ENCODE measurements around the gene RBM33. TPM values are rescaled to one million over a fixed set of nuclear protein-coding genes. Genes with fewer than 3 reads are reported as not detected.

The RBM33 gene
- total and polyA plus RNA-seq, 2 donors: 23.5 to 58.5 TPM

DNA sequence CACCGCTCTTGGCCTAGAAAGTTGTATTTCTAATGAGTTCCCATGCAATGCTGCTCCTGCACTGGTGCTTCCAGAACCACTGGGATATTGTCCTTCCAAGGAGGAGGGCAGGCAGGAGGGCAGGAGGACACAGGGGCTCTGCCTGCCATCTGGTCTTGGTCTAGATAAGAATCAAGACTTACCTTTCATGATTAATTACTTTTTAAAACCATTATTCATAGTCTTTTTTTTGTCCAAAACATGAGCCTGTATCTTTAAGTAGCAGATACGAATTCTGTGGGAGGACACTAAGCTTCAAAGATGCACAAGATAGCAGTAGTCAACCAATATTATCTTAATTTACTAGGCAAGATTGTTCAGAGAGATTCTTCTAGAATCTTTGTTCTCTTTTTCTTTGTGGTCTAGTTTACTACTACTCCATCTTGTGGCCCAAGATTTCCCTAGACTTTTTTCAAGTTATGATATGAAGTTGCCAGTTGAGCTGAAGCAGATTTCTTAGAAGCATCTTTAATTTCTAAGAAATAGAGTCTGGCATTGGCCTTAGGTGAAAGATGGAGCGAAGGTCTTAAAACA, 57.6 kb downstream of the RBM33 start:
- no peaks in the 10 kb centered on the region for H3K9me3 ChIP-seq (ENCODE audit: control insufficient read depth in 2 of 2, insufficient read depth in 1 of 2, low read length in 1 of 2)
- no peaks in the 10 kb centered on the region for H3K27me3 ChIP-seq (ENCODE audit: control insufficient read depth in 2 of 2, insufficient read depth in 1 of 2, low read length in 1 of 2)
- H3K4me1 ChIP-seq (ENCODE audit: control insufficient read depth in 2 of 2, insufficient read depth in 2 of 2, low read length in 2 of 2): no peaks in the 10 kb centered on the region
- H3K4me3 ChIP-seq (ENCODE audit: low read length in 2 of 2): no peak overlapping the region
- WGBS: 96% methylated on average over 3 of the region's 3 CpGs
- peaks cover 45 to 61% of the 10 kb centered on the region in 2 donors for H3K36me3 ChIP-seq (ENCODE audit: control insufficient read depth in 2 of 2, insufficient read depth in 2 of 2, low read length in 1 of 2)
- H3K27ac ChIP-seq (ENCODE audit: low read depth in 1 of 2, low read length in 1 of 2): no peak overlapping the region
- no peak for DNase-seq (ENCODE audit: low read depth in 6 of 9, low spot score in 9 of 9)

GRCh38 chr7:155702616-155703015, 58.2 kb downstream of the RBM33 start:
- no peaks in the 10 kb centered on the region for H3K9me3 ChIP-seq (ENCODE audit: control insufficient read depth in 2 of 2, insufficient read depth in 1 of 2, low read length in 1 of 2)
- H3K27ac ChIP-seq (ENCODE audit: low read depth in 1 of 2, low read length in 1 of 2): no peak overlapping the region
- H3K36me3 ChIP-seq (ENCODE audit: control insufficient read depth in 2 of 2, insufficient read depth in 2 of 2, low read length in 1 of 2): peaks cover 46 to 66% of the 10 kb centered on the region in 2 donors
- no peak for DNase-seq (ENCODE audit: low read depth in 6 of 9, low spot score in 9 of 9)
- H3K4me1 ChIP-seq (ENCODE audit: control insufficient read depth in 2 of 2, insufficient read depth in 2 of 2, low read length in 2 of 2): no peaks in the 10 kb centered on the region
- H3K27me3 ChIP-seq (ENCODE audit: control insufficient read depth in 2 of 2, insufficient read depth in 1 of 2, low read length in 1 of 2): no peaks in the 10 kb centered on the region
- H3K4me3 ChIP-seq (ENCODE audit: low read length in 2 of 2): no peak overlapping the region
- 100% methylated on average over 1 of the region's 1 CpG for WGBS

DNA sequence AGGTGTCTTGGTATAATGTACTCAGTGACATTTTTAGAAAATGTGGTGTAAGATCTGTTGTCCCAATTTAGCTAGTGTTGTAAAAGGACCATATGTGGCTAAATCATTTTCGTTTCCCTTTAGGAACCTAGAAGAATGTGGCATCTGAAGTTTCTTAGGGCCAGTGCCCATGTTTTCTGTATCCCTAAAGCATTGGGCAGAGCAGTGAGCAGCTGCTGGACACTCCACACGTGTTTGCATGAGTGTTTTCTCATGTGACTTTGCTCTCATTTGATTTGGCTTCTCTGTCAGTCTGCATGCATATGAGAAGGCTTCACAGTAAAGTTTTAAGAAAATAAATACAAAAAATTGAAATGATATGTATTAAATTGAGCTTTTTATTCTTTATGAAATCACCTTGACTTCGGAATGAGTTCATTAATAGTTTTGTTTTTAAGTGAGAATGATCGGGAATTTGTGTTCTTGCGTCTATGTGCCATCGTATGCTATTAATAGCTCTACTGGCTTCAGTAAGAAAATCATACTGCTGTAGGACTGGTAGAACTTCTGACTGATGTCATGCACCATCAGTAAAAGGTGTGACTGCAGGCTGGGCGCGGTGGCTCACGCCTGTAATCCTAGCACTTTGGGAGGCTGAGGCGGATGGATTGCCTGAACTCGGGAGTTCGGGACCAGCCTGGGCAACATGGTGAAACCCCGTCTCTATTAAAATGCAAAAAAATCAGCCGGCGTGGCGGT, 61.3 kb downstream of the RBM33 start:
- Histone ChIP-seq H3K4me3 (ENCODE audit: low read length in 2 of 2) (no peak overlapping the region), H3K27ac (ENCODE audit: low read depth in 1 of 2, low read length in 1 of 2) (no peak overlapping the region), H3K4me1 (ENCODE audit: control insufficient read depth in 2 of 2, insufficient read depth in 2 of 2, low read length in 2 of 2) (no peaks in the 10 kb centered on the region), H3K9me3 (ENCODE audit: control insufficient read depth in 2 of 2, insufficient read depth in 1 of 2, low read length in 1 of 2) (no peaks in the 10 kb centered on the region), H3K27me3 (ENCODE audit: control insufficient read depth in 2 of 2, insufficient read depth in 1 of 2, low read length in 1 of 2) (no peaks in the 10 kb centered on the region), H3K36me3 (ENCODE audit: control insufficient read depth in 2 of 2, insufficient read depth in 2 of 2, low read length in 1 of 2) (peaks cover 62 to 86% of the 10 kb centered on the region in 2 donors)
- 98% methylated on average over 16 of the region's 16 CpGs for WGBS
- DNase-seq (ENCODE audit: low read depth in 6 of 9, low spot score in 9 of 9): no peak

- Histone ChIP-seq H3K9me3 (ENCODE audit: control insufficient read depth in 2 of 2, insufficient read depth in 1 of 2, low read length in 1 of 2) (no peaks in the 10 kb centered on the region), H3K27ac (ENCODE audit: low read depth in 1 of 2, low read length in 1 of 2) (no peak overlapping the region), H3K4me1 (ENCODE audit: control insufficient read depth in 2 of 2, insufficient read depth in 2 of 2, low read length in 2 of 2) (no peaks in the 10 kb centered on the region), H3K4me3 (ENCODE audit: low read length in 2 of 2) (no peak overlapping the region), H3K27me3 (ENCODE audit: control insufficient read depth in 2 of 2, insufficient read depth in 1 of 2, low read length in 1 of 2) (no peaks in the 10 kb centered on the region), H3K36me3 (ENCODE audit: control insufficient read depth in 2 of 2, insufficient read depth in 2 of 2, low read length in 1 of 2) (peaks cover 62 to 86% of the 10 kb centered on the region in 2 donors)
- no peak for DNase-seq (ENCODE audit: low read depth in 6 of 9, low spot score in 9 of 9)
- 98% methylated on average over 10 of the region's 10 CpGs for WGBS
Measured at GRCh38 chr7:155706376-155706775, 61.9 kb downstream of the RBM33 start.

DNA sequence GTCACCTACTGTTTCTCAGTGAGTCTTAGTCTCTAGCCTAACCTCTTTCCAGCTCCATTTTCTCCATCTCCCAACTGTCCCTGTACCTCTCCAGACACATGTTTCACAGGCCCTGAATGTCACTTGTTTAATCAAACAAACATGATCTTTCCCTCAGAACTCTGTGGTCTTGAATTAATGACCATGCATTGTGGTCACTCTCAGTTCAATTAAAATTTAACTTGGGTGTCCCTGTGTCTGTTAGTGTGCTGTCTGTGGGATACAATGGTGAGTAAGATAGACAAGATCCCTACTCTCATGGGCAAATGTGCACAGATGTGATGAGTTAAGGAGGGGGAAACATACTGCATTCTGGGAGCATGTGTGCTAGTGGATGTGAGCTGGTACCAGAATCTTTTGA, 65.0 kb downstream of the RBM33 start:
- Histone ChIP-seq H3K27ac (ENCODE audit: low read depth in 1 of 2, low read length in 1 of 2) (no peak overlapping the region), H3K4me1 (ENCODE audit: control insufficient read depth in 2 of 2, insufficient read depth in 2 of 2, low read length in 2 of 2) (no peaks in the 10 kb centered on the region)

GRCh38 chr7:155710031-155710430, 65.6 kb downstream of the RBM33 start:
- Histone ChIP-seq H3K27ac (ENCODE audit: low read depth in 1 of 2, low read length in 1 of 2) (no peak overlapping the region), H3K4me3 (ENCODE audit: low read length in 2 of 2) (no peak overlapping the region), H3K27me3 (ENCODE audit: control insufficient read depth in 2 of 2, insufficient read depth in 1 of 2, low read length in 1 of 2) (no peaks in the 10 kb centered on the region), H3K9me3 (ENCODE audit: control insufficient read depth in 2 of 2, insufficient read depth in 1 of 2, low read length in 1 of 2) (no peaks in the 10 kb centered on the region), H3K4me1 (ENCODE audit: control insufficient read depth in 2 of 2, insufficient read depth in 2 of 2, low read length in 2 of 2) (no peaks in the 10 kb centered on the region), H3K36me3 (ENCODE audit: control insufficient read depth in 2 of 2, insufficient read depth in 2 of 2, low read length in 1 of 2) (peaks cover 73 to 91% of the 10 kb centered on the region in 2 donors)
- no peak for DNase-seq (ENCODE audit: low read depth in 6 of 9, low spot score in 9 of 9)
- 98% methylated on average over 6 of the region's 6 CpGs for WGBS

More for the DNA sequence above, 65.0 kb downstream of the RBM33 start:
- Histone ChIP-seq H3K36me3 (ENCODE audit: control insufficient read depth in 2 of 2, insufficient read depth in 2 of 2, low read length in 1 of 2) (peaks cover 69 to 89% of the 10 kb centered on the region in 2 donors), H3K9me3 (ENCODE audit: control insufficient read depth in 2 of 2, insufficient read depth in 1 of 2, low read length in 1 of 2) (no peaks in the 10 kb centered on the region), H3K4me3 (ENCODE audit: low read length in 2 of 2) (no peak overlapping the region), H3K27me3 (ENCODE audit: control insufficient read depth in 2 of 2, insufficient read depth in 1 of 2, low read length in 1 of 2) (no peaks in the 10 kb centered on the region)
- no peak for DNase-seq (ENCODE audit: low read depth in 6 of 9, low spot score in 9 of 9)

DNA sequence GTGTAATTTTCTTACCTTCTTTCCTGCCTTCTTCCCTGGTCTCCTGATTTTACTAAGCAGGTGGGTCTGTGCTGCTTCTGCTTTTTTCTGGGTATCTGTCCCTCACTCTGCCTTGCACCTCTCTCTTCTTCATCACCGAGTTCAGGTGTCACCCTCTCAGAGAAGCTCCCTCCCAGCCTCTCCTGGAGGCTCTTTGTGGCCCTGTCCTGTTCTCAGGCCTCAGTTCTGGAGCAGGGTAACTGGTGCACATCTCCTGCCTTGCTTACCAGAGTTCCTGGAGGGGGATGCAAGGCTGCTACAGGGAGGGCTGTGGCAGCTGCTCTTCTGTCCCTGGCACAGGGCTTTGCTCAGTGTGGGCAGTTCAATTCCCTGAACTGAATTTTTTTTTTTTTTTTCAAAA, 66.1 kb downstream of the RBM33 start:
- Histone ChIP-seq H3K9me3 (ENCODE audit: control insufficient read depth in 2 of 2, insufficient read depth in 1 of 2, low read length in 1 of 2) (no peaks in the 10 kb centered on the region), H3K27me3 (ENCODE audit: control insufficient read depth in 2 of 2, insufficient read depth in 1 of 2, low read length in 1 of 2) (no peaks in the 10 kb centered on the region), H3K4me1 (ENCODE audit: control insufficient read depth in 2 of 2, insufficient read depth in 2 of 2, low read length in 2 of 2) (no peaks in the 10 kb centered on the region), H3K36me3 (ENCODE audit: control insufficient read depth in 2 of 2, insufficient read depth in 2 of 2, low read length in 1 of 2) (peaks cover 75 to 93% of the 10 kb centered on the region in 2 donors), H3K4me3 (ENCODE audit: low read length in 2 of 2) (no peak overlapping the region), H3K27ac (ENCODE audit: low read depth in 1 of 2, low read length in 1 of 2) (no peak overlapping the region)
- WGBS: 85% methylated on average over 1 of the region's 1 CpG
- DNase-seq (ENCODE audit: low read depth in 6 of 9, low spot score in 9 of 9): no peak

DNA sequence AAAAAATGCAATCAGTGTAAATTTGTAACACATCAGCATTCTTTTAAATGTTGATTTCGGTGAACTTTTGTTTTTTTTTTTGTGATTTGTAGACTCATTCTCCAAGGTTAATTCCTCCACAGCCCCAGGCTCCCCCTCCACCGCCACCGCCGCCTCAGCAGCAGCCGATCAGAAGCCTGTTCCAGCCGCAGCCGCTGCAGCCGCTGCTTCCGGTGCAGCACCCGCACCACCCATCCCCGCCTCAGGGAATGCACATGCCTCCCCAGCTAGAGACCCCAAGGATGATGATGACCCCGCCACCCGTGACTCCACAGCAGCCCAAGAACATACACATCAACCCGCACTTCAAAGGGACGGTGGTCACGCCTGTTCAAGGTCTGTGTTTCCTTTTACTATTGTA, 66.6 kb downstream of the RBM33 start:
- Histone ChIP-seq H3K9me3 (ENCODE audit: control insufficient read depth in 2 of 2, insufficient read depth in 1 of 2, low read length in 1 of 2) (no peaks in the 10 kb centered on the region), H3K4me3 (ENCODE audit: low read length in 2 of 2) (no peak overlapping the region), H3K27me3 (ENCODE audit: control insufficient read depth in 2 of 2, insufficient read depth in 1 of 2, low read length in 1 of 2) (no peaks in the 10 kb centered on the region), H3K4me1 (ENCODE audit: control insufficient read depth in 2 of 2, insufficient read depth in 2 of 2, low read length in 2 of 2) (no peaks in the 10 kb centered on the region), H3K27ac (ENCODE audit: low read depth in 1 of 2, low read length in 1 of 2) (no peak overlapping the region), H3K36me3 (ENCODE audit: control insufficient read depth in 2 of 2, insufficient read depth in 2 of 2, low read length in 1 of 2) (peaks cover 73 to 92% of the 10 kb centered on the region in 2 donors)
- DNase-seq (ENCODE audit: low read depth in 6 of 9, low spot score in 9 of 9): no peak
- WGBS: 98% methylated on average over 16 of the region's 16 CpGs

GRCh38 chr7:155713384-155713783, 68.9 kb downstream of the RBM33 start:
- Histone ChIP-seq H3K27ac (ENCODE audit: low read depth in 1 of 2, low read length in 1 of 2) (no peak overlapping the region), H3K27me3 (ENCODE audit: control insufficient read depth in 2 of 2, insufficient read depth in 1 of 2, low read length in 1 of 2) (no peaks in the 10 kb centered on the region), H3K4me3 (ENCODE audit: low read length in 2 of 2) (no peak overlapping the region), H3K36me3 (ENCODE audit: control insufficient read depth in 2 of 2, insufficient read depth in 2 of 2, low read length in 1 of 2) (peaks cover 68 to 89% of the 10 kb centered on the region in 2 donors), H3K4me1 (ENCODE audit: control insufficient read depth in 2 of 2, insufficient read depth in 2 of 2, low read length in 2 of 2) (no peaks in the 10 kb centered on the region), H3K9me3 (ENCODE audit: control insufficient read depth in 2 of 2, insufficient read depth in 1 of 2, low read length in 1 of 2) (no peaks in the 10 kb centered on the region)
- 82% methylated on average over 10 of the region's 10 CpGs for WGBS
- no peak for DNase-seq (ENCODE audit: low read depth in 6 of 9, low spot score in 9 of 9)
